ENCODE data around the gene TTC39A.

- TF ChIP-seq POLR2AphosphoS5 (IDR thresholded peaks at IDR 0.05) (no peak), CTCF (IDR thresholded peaks at IDR 0.05) (no peak), POLR2A (IDR thresholded peaks at IDR 0.05) (no peak), EP300 (IDR thresholded peaks at IDR 0.05) (no peak)
Measured at GRCh38 chr1:51297401-51298321, 32.7 kb downstream of the TTC39A start.

Measured in gastroesophageal sphincter (tissue), 3 donors.